B cell (primary cell): Measurements from ENCODE around the gene CNOT6. TPM values are rescaled to one million over a fixed set of nuclear protein-coding genes. Genes with fewer than 3 reads are reported as not detected.

Experiments
- ATAC-seq: fragments of 200-7000 bp; cut with Tn5 transposase; one replicate; pipeline ENCODE4 v1.10.0; 2021; ENCODE audit warnings: low read depth, mild to moderate bottlenecking, moderate number of reproducible peaks, moderate library complexity
- CTCF ChIA-PET: fragments of 350-600 bp; sonication (Branson Sonifier 250); formaldehyde crosslinking; loops from one replicate; lab custom pipeline; 2021; ENCODE audit warnings: antibody characterized with exemption, inconsistent platforms; lab: Charles Lee
- POLR2A ChIA-PET: fragments of 350-600 bp; sonication (Branson Sonifier 250); formaldehyde crosslinking; loops from one replicate; lab custom pipeline; 2021; ENCODE audit warnings: antibody characterized with exemption; lab: Charles Lee
- DNase-seq: peaks from one replicate; pipeline ENCODE4 v3.0.0; 2013
- H2AFZ ChIP-seq: 2 replicates; pipeline ENCODE4 v1.6.1; 2012; ENCODE audit warnings: mild to moderate bottlenecking, low read depth, low read length; ENCODE audit not compliant: insufficient read depth, poor library complexity, severe bottlenecking
- H3K27ac ChIP-seq, 2 donors: 1 replicate in 1 of 2; 2 replicates in 1 of 2; pipeline ENCODE4 v1.5.1; 2012 to 2013; ENCODE audit warnings: low read length in 2 of 2, mild to moderate bottlenecking in 2 of 2, moderate library complexity in 1 of 2
- H3K27me3 ChIP-seq, 4 experiments: fragments of 200-600 bp in 1 of 4; sonication (generic) in 1 of 4; replicated peaks in 1 of 4; 1 replicate in 2 of 4; 2 replicates in 2 of 4; pipeline versions ENCODE4 v1.6.1 to v1.7.0; 2013 to 2016; ENCODE audit warnings: low read length in 3 of 4, mild to moderate bottlenecking in 2 of 4, mixed read lengths in 1 of 4, moderate library complexity in 1 of 4; ENCODE audit not compliant: insufficient read depth in 4 of 4, control insufficient read depth in 3 of 4; ENCODE audit errors: control extremely low read depth in 1 of 4
- H3K36me3 ChIP-seq, 2 experiments: replicated peaks in 1 of 2; 1 replicate in 1 of 2; 2 replicates in 1 of 2; pipeline versions ENCODE4 v1.6.1 to v1.7.1; 2013; ENCODE audit warnings: low read length in 1 of 2; ENCODE audit not compliant: insufficient read depth in 2 of 2, control insufficient read depth in 1 of 2; ENCODE audit errors: control extremely low read depth in 1 of 2, extremely low read depth in 1 of 2
- H3K4me1 ChIP-seq, 2 donors: fragments of 200-600 bp in 1 of 2; sonication (generic) in 1 of 2; 1 replicate in 1 of 2; 2 replicates in 1 of 2; pipeline versions ENCODE4 v1.5.1 to v1.6.1; 2013 to 2017; ENCODE audit warnings: low read length in 2 of 2; ENCODE audit not compliant: control insufficient read depth in 2 of 2, insufficient read depth in 2 of 2
- H3K4me2 ChIP-seq: replicated peaks from 2 replicates; pipeline ENCODE3; 2012; ENCODE audit warnings: mild to moderate bottlenecking, low read depth, low read length; ENCODE audit not compliant: poor library complexity, severe bottlenecking
- H3K4me3 ChIP-seq, 5 experiments: fragments of 200-600 bp in 1 of 5; sonication (generic) in 1 of 5; 1 replicate in 3 of 5; 2 replicates in 2 of 5; pipeline versions ENCODE4 v1.5.1 to v1.7.0; 2011 to 2016; ENCODE audit warnings: low read length in 4 of 5, mild to moderate bottlenecking in 4 of 5, low read depth in 2 of 5, control low read depth in 1 of 5, moderate library complexity in 1 of 5; ENCODE audit not compliant: insufficient read depth in 1 of 5; ENCODE audit errors: control extremely low read depth in 1 of 5, extremely low read depth in 1 of 5
- H3K79me2 ChIP-seq: fragments of 200-600 bp; sonication (generic); one replicate; pipeline ENCODE4 v1.6.0; 2016; ENCODE audit warnings: low read length; ENCODE audit not compliant: control insufficient read depth, insufficient read depth
- H3K9ac ChIP-seq: fragments of 200-600 bp; sonication (generic); 2 replicates; pipeline ENCODE4 v1.6.1; 2017; ENCODE audit warnings: mild to moderate bottlenecking, low read length, moderate library complexity
- H3K9me3 ChIP-seq, 3 donors: one replicate each; pipeline versions ENCODE4 v1.6.1 to v1.7.1; 2013; ENCODE audit warnings: low read length in 2 of 3; ENCODE audit not compliant: control insufficient read depth in 2 of 3, insufficient read depth in 1 of 3; ENCODE audit errors: control extremely low read depth in 1 of 3
- H4K20me1 ChIP-seq: 2 replicates; pipeline ENCODE4 v1.6.0; 2012; ENCODE audit warnings: mild to moderate bottlenecking, low read length; ENCODE audit not compliant: insufficient read depth, control insufficient read depth, poor library complexity, severe bottlenecking
- H3K27ac Mint-ChIP-seq: one replicate; pipeline ENCODE4 v1.8.0; 2021; ENCODE audit warnings: mixed read lengths
- H3K27me3 Mint-ChIP-seq: one replicate; pipeline ENCODE4 v1.8.0; 2021; ENCODE audit warnings: mixed read lengths
- H3K4me1 Mint-ChIP-seq: one replicate; pipeline ENCODE4 v1.8.0; 2021; ENCODE audit warnings: mixed read lengths
- H3K4me3 Mint-ChIP-seq: one replicate; pipeline ENCODE4 v1.8.0; 2021; ENCODE audit warnings: mixed read lengths
- H3K9me3 Mint-ChIP-seq: one replicate; pipeline ENCODE4 v1.8.0; 2022; ENCODE audit warnings: mixed read lengths; ENCODE audit not compliant: insufficient read depth
- EZH2 ChIP-seq: IDR thresholded peaks from 2 replicates; pipeline ENCODE4 v1.6.1; 2012; ENCODE audit warnings: borderline replicate concordance, low read depth, mild to moderate bottlenecking, moderate library complexity, low read length; ENCODE audit not compliant: insufficient read depth, poor library complexity, severe bottlenecking
- WGBS: methylation state at CpG from one replicate; pipeline ENCODE4 v1.1.5; 2013; ENCODE audit warnings: missing lambda C conversion rate; ENCODE audit not compliant: insufficient coverage; 5-methylcytosine and 5-hydroxymethylcytosine counted together
- intact Hi-C: fragments of 100-400 bp; cut with micrococcal nuclease; formaldehyde crosslinking; loops from one replicate; pipeline ENCODE4 v1.10.0; 2022
- polyA plus RNA-seq: library from polyadenylated mRNA; depleted of rRNA; stranded (reverse); fragments of >200 nt; gene quantifications from 2 replicates; pipeline ENCODE4 v1.2.3, GENCODE V29; 2012
- total RNA-seq, 2 donors: library from RNA; stranded (reverse); fragments of 120-200 nt in 1 of 2; gene quantifications; 1 replicate in 1 of 2; 2 replicates in 1 of 2; pipeline versions ENCODE4 v1.2.3 to v1.2.4, GENCODE V29; 2013 to 2022
- TF ChIP-seq, protein P1 (sequence below): fragments of 200-600 bp; IDR thresholded peaks from one replicate; pipeline ENCODE4 v1.8.0; 2022; ENCODE audit warnings: antibody characterized with exemption, mild to moderate bottlenecking

The CNOT6 gene
- total and polyA plus RNA-seq, 2 donors (not counting 1 experiment from before 2014, with no cell fraction given), result 4.3 to 31.1 TPM

DNA sequence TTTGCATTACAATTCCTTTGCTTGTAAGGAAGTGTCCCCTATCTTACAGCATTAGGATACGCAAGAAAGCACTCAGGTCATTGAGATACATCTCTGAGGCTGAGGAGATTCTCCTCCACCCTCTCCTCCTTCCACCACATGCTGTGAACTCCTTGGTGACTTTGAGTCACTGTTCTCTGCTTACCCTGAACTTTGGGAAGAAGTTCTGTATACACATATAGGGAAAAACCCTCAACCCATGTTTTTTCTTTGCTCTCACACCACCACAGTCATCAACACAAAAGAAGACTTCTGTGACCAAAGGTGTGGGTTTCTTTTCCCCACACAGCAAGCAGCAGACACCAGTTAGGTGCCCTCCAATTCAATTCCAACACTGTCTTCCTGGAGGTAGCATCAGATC is 38.1 kb downstream of the CNOT6 start:
- no peaks in the 10 kb centered on the region for H3K4me1 ChIP-seq
- no peak for TF ChIP-seq EZH2
- TF ChIP-seq, protein P1, sequence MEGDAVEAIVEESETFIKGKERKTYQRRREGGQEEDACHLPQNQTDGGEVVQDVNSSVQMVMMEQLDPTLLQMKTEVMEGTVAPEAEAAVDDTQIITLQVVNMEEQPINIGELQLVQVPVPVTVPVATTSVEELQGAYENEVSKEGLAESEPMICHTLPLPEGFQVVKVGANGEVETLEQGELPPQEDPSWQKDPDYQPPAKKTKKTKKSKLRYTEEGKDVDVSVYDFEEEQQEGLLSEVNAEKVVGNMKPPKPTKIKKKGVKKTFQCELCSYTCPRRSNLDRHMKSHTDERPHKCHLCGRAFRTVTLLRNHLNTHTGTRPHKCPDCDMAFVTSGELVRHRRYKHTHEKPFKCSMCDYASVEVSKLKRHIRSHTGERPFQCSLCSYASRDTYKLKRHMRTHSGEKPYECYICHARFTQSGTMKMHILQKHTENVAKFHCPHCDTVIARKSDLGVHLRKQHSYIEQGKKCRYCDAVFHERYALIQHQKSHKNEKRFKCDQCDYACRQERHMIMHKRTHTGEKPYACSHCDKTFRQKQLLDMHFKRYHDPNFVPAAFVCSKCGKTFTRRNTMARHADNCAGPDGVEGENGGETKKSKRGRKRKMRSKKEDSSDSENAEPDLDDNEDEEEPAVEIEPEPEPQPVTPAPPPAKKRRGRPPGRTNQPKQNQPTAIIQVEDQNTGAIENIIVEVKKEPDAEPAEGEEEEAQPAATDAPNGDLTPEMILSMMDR, result no peak
- Mint-ChIP-seq H3K4me1 (peaks cover 6% of the 10 kb centered on the region), H3K27me3 (no peaks in the 10 kb centered on the region), H3K27ac (no peak overlapping the region), H3K9me3 (no peaks in the 10 kb centered on the region), H3K4me3 (no peak overlapping the region)
- no peak for DNase-seq
- intact Hi-C loops, result no loop called here
- peaks cover 54% of the 10 kb centered on the region for H3K79me2 ChIP-seq
- no peak overlapping the region for H3K27ac ChIP-seq
- no peak overlapping the region for H3K4me2 ChIP-seq
- H3K36me3 ChIP-seq, result peaks cover 0 to 31% of the 10 kb centered on the region in 2 experiments
- no peak for ATAC-seq
- WGBS, result no CpG with 5 or more reads among the region's 1 CpG
- H2AFZ ChIP-seq, result no peak overlapping the region
- peaks cover 0 to 6% (median 0%) of the 10 kb centered on the region in 3 donors for H3K9me3 ChIP-seq
- no peak overlapping the region for H3K9ac ChIP-seq
- no peaks in the 10 kb centered on the region for H3K27me3 ChIP-seq
- H4K20me1 ChIP-seq, result peaks cover 21% of the 10 kb centered on the region
- ChIA-PET CTCF (no interaction called here), POLR2A (no interaction called here)
- no peak overlapping the region for H3K4me3 ChIP-seq

DNA sequence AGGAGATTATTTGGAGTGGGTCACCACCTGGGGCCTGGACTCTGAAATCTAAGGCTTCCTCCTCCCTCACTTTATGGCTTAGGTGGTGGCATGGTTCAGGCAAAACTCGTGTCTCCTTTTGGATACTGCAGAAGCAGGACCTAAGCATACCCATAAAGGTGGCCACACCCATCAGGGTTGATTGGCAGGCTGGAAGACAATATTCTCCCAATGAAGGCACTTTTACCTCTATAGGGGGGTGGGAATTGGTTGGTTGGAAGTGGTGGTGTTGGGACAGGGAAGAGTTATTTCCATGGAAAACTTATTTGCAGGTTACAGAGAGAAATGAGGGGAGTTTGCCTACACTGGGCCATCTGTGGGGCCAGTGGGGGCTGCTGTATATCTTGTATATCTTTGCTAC is 39.7 kb downstream of the CNOT6 start:
- H3K4me1 Mint-ChIP-seq, result peaks cover 10% of the 10 kb centered on the region
- Histone ChIP-seq H3K36me3 (peaks cover 0 to 31% of the 10 kb centered on the region in 2 experiments), H3K79me2 (peaks cover 56% of the 10 kb centered on the region), H3K4me2 (no peak overlapping the region), H2AFZ (no peak overlapping the region), H3K4me3 (no peak overlapping the region), H3K27ac (no peak overlapping the region), H3K4me1 (no peaks in the 10 kb centered on the region), H3K27me3 (no peaks in the 10 kb centered on the region), H3K9ac (no peak overlapping the region), H3K9me3 (peaks cover 0 to 6% (median 0%) of the 10 kb centered on the region in 3 donors), H4K20me1 (peaks cover 12% of the 10 kb centered on the region)
- DNase-seq, result no peak
- ChIA-PET CTCF (no interaction called here), POLR2A (no interaction called here)
- ATAC-seq, result no peak
- no peak for TF ChIP-seq EZH2
- TF ChIP-seq, protein P1, result no peak
- no peaks in the 10 kb centered on the region for H3K9me3 Mint-ChIP-seq
- no peak overlapping the region for H3K27ac Mint-ChIP-seq
- no peaks in the 10 kb centered on the region for H3K27me3 Mint-ChIP-seq
- no peak overlapping the region for H3K4me3 Mint-ChIP-seq
- WGBS, result no CpG with 5 or more reads among the region's 1 CpG
- intact Hi-C loops, result no loop called here
